ENCODE measurements around the gene NXN.
"Not testable (repeated sequence)": the region's sequence is repeated elsewhere in the genome, so short reads cannot be mapped to it uniquely, and the experiment has no call there.

Gene NXN

GRCh38 chr17:953767-954166 lies 25.8 kb downstream of the NXN start:
- DNase-seq (ENCODE audit: low read depth) = no peak

- DNase-seq (ENCODE audit: low read depth) = not testable (repeated sequence)
Observed at GRCh38 chr17:952592-952991, 27.0 kb downstream of the NXN start.

- peak; percentile 37 for DNase-seq (ENCODE audit: low read depth)
Observed at GRCh38 chr17:951325-952132, 28.0 kb downstream of the NXN start.

GRCh38 chr17:949623-950303 lies 29.8 kb downstream of the NXN start:
- no peak for DNase-seq (ENCODE audit: low read depth)

GRCh38 chr17:948284-948852 lies 31.2 kb downstream of the NXN start:
- no peak for DNase-seq (ENCODE audit: low read depth)

GRCh38 chr17:946510-947236 lies 32.9 kb downstream of the NXN start:
- no peak for DNase-seq (ENCODE audit: low read depth)

GRCh38 chr17:945672-946071 lies 33.9 kb downstream of the NXN start:
- no peak for DNase-seq (ENCODE audit: low read depth)

GRCh38 chr17:944266-944826 lies 35.2 kb downstream of the NXN start:
- no peak for DNase-seq (ENCODE audit: low read depth)

- no peak for DNase-seq (ENCODE audit: low read depth)
Observed at GRCh38 chr17:935485-935884, 44.1 kb downstream of the NXN start.

- DNase-seq (ENCODE audit: low read depth) = peak; percentile 76
Observed at GRCh38 chr17:933312-934073, 46.1 kb downstream of the NXN start.

- DNase-seq (ENCODE audit: low read depth) = no peak
Observed at GRCh38 chr17:930258-930657, 49.3 kb downstream of the NXN start.

GRCh38 chr17:929586-929985 lies 50.0 kb downstream of the NXN start:
- no peak for DNase-seq (ENCODE audit: low read depth)

- peak; percentile 92 for DNase-seq (ENCODE audit: low read depth)
Observed at GRCh38 chr17:927611-928461, 51.7 kb downstream of the NXN start.

- DNase-seq (ENCODE audit: low read depth) = no peak
Observed at GRCh38 chr17:925817-926216, 53.8 kb downstream of the NXN start.

GRCh38 chr17:924711-925475 lies 54.7 kb downstream of the NXN start:
- DNase-seq (ENCODE audit: low read depth) = no peak

- DNase-seq (ENCODE audit: low read depth) = not testable (repeated sequence)
Observed at GRCh38 chr17:924306-924705, 55.3 kb downstream of the NXN start.

GRCh38 chr17:923633-924032 lies 55.9 kb downstream of the NXN start:
- no peak for DNase-seq (ENCODE audit: low read depth)

- no peak for DNase-seq (ENCODE audit: low read depth)
Observed at GRCh38 chr17:921161-921560, 58.4 kb downstream of the NXN start.

GRCh38 chr17:920190-920589 lies 59.4 kb downstream of the NXN start:
- no peak for DNase-seq (ENCODE audit: low read depth)
